ENCODE results near the gene MRPS18C.
"Not testable (repeated sequence)": the region's sequence is repeated elsewhere in the genome, so short reads cannot be mapped to it uniquely, and the experiment has no call there.

MRPS18C gene

GRCh38 chr4:83456184-83456501 lies 285 bp downstream of the MRPS18C start:
- Histone ChIP-seq H3K4me1 (ENCODE audit: control insufficient read depth, insufficient read depth, low read length) (peaks cover 7% of the 10 kb centered on the region), H3K27me3 (ENCODE audit: control insufficient read depth, insufficient read depth, low read length) (no peaks in the 10 kb centered on the region), H3K9me3 (ENCODE audit: control insufficient read depth, insufficient read depth, low read length) (no peaks in the 10 kb centered on the region), H3K4me3 (ENCODE audit: low read depth, low read length) (peak overlapping the region; percentile 98), H3K9ac (ENCODE audit: low read depth, low read length) (peak overlapping the region; percentile 89), H3K36me3 (ENCODE audit: control insufficient read depth, insufficient read depth, low read length) (no peaks in the 10 kb centered on the region)

GRCh38 chr4:83473423-83473822 lies 17.6 kb downstream of the MRPS18C start:
- H3K4me3 ChIP-seq (ENCODE audit: low read depth, low read length), result no peak overlapping the region
- H3K36me3 ChIP-seq (ENCODE audit: control insufficient read depth, insufficient read depth, low read length), result no peaks in the 10 kb centered on the region
- H3K9ac ChIP-seq (ENCODE audit: low read depth, low read length), result no peak overlapping the region

GRCh38 chr4:83473966-83474365 lies 18.1 kb downstream of the MRPS18C start:
- Histone ChIP-seq H3K9ac (ENCODE audit: low read depth, low read length) (no peak overlapping the region), H3K4me1 (ENCODE audit: control insufficient read depth, insufficient read depth, low read length) (no peaks in the 10 kb centered on the region), H3K27me3 (ENCODE audit: control insufficient read depth, insufficient read depth, low read length) (no peaks in the 10 kb centered on the region), H3K4me3 (ENCODE audit: low read depth, low read length) (no peak overlapping the region), H3K36me3 (ENCODE audit: control insufficient read depth, insufficient read depth, low read length) (no peaks in the 10 kb centered on the region), H3K9me3 (ENCODE audit: control insufficient read depth, insufficient read depth, low read length) (no peaks in the 10 kb centered on the region)

More at GRCh38 chr4:83473423-83473822, 17.6 kb downstream of the MRPS18C start:
- H3K4me1 ChIP-seq (ENCODE audit: control insufficient read depth, insufficient read depth, low read length), result no peaks in the 10 kb centered on the region
- H3K9me3 ChIP-seq (ENCODE audit: control insufficient read depth, insufficient read depth, low read length), result no peaks in the 10 kb centered on the region
- H3K27me3 ChIP-seq (ENCODE audit: control insufficient read depth, insufficient read depth, low read length), result no peaks in the 10 kb centered on the region

- no peaks in the 10 kb centered on the region for H3K9me3 ChIP-seq (ENCODE audit: control insufficient read depth, insufficient read depth, low read length)
- H3K9ac ChIP-seq (ENCODE audit: low read depth, low read length), result no peak within 1 kb of the TSS
- peak within 1 kb of the TSS; percentile 73 for H3K4me3 ChIP-seq (ENCODE audit: low read depth, low read length)
- H3K4me1 ChIP-seq (ENCODE audit: control insufficient read depth, insufficient read depth, low read length), result peaks cover 4% of the 10 kb centered on the region
- H3K27me3 ChIP-seq (ENCODE audit: control insufficient read depth, insufficient read depth, low read length), result peaks cover 6% of the 10 kb centered on the region
- H3K36me3 ChIP-seq (ENCODE audit: control insufficient read depth, insufficient read depth, low read length), result no peaks in the 10 kb centered on the region
Observed at GRCh38 chr4:83484500-83485461, 28.9 kb downstream of the MRPS18C start, which contains the start of gene ABRAXAS1. Gene ABRAXAS1, minus strand, starts transcription at chr4:83485100. Its CDS starts 28 bp downstream, at chr4:83485072.

- Histone ChIP-seq H3K36me3 (ENCODE audit: control insufficient read depth, insufficient read depth, low read length) (no peaks in the 10 kb centered on the region), H3K9ac (ENCODE audit: low read depth, low read length) (no peak overlapping the region), H3K4me3 (ENCODE audit: low read depth, low read length) (no peak overlapping the region), H3K9me3 (ENCODE audit: control insufficient read depth, insufficient read depth, low read length) (no peaks in the 10 kb centered on the region), H3K27me3 (ENCODE audit: control insufficient read depth, insufficient read depth, low read length) (peaks cover 6% of the 10 kb centered on the region), H3K4me1 (ENCODE audit: control insufficient read depth, insufficient read depth, low read length) (peaks cover 4% of the 10 kb centered on the region)
Observed at GRCh38 chr4:83486457-83487129, 30.7 kb downstream of the MRPS18C start.

- peaks cover 4% of the 10 kb centered on the region for H3K4me1 ChIP-seq (ENCODE audit: control insufficient read depth, insufficient read depth, low read length)
- H3K4me3 ChIP-seq (ENCODE audit: low read depth, low read length), result no peak overlapping the region
- H3K27me3 ChIP-seq (ENCODE audit: control insufficient read depth, insufficient read depth, low read length), result no peaks in the 10 kb centered on the region
- H3K9me3 ChIP-seq (ENCODE audit: control insufficient read depth, insufficient read depth, low read length), result no peaks in the 10 kb centered on the region
- H3K36me3 ChIP-seq (ENCODE audit: control insufficient read depth, insufficient read depth, low read length), result no peaks in the 10 kb centered on the region
- H3K9ac ChIP-seq (ENCODE audit: low read depth, low read length), result no peak overlapping the region
Observed at GRCh38 chr4:83489711-83490326, 34.0 kb downstream of the MRPS18C start.

- no peaks in the 10 kb centered on the region for H3K9me3 ChIP-seq (ENCODE audit: control insufficient read depth, insufficient read depth, low read length)
- H3K36me3 ChIP-seq (ENCODE audit: control insufficient read depth, insufficient read depth, low read length), result no peaks in the 10 kb centered on the region
- H3K4me3 ChIP-seq (ENCODE audit: low read depth, low read length), result no peak overlapping the region
- no peak overlapping the region for H3K9ac ChIP-seq (ENCODE audit: low read depth, low read length)
- no peaks in the 10 kb centered on the region for H3K4me1 ChIP-seq (ENCODE audit: control insufficient read depth, insufficient read depth, low read length)
- no peaks in the 10 kb centered on the region for H3K27me3 ChIP-seq (ENCODE audit: control insufficient read depth, insufficient read depth, low read length)
Observed at GRCh38 chr4:83490876-83491450, 35.1 kb downstream of the MRPS18C start.

- not testable (repeated sequence) for H3K36me3 ChIP-seq (ENCODE audit: control insufficient read depth, insufficient read depth, low read length)
Observed at GRCh38 chr4:83496085-83496917, 40.4 kb downstream of the MRPS18C start.

GRCh38 chr4:83498187-83498586 lies 42.3 kb downstream of the MRPS18C start:
- H3K9ac ChIP-seq (ENCODE audit: low read depth, low read length), result no peak overlapping the region
- no peaks in the 10 kb centered on the region for H3K4me1 ChIP-seq (ENCODE audit: control insufficient read depth, insufficient read depth, low read length)
- no peak overlapping the region for H3K4me3 ChIP-seq (ENCODE audit: low read depth, low read length)
- H3K9me3 ChIP-seq (ENCODE audit: control insufficient read depth, insufficient read depth, low read length), result no peaks in the 10 kb centered on the region
- no peaks in the 10 kb centered on the region for H3K36me3 ChIP-seq (ENCODE audit: control insufficient read depth, insufficient read depth, low read length)
- H3K27me3 ChIP-seq (ENCODE audit: control insufficient read depth, insufficient read depth, low read length), result no peaks in the 10 kb centered on the region

More at GRCh38 chr4:83496085-83496917, 40.4 kb downstream of the MRPS18C start:
- H3K4me1 ChIP-seq (ENCODE audit: control insufficient read depth, insufficient read depth, low read length); H3K4me3 ChIP-seq (ENCODE audit: low read depth, low read length); H3K9me3 ChIP-seq (ENCODE audit: control insufficient read depth, insufficient read depth, low read length); H3K9ac ChIP-seq (ENCODE audit: low read depth, low read length); H3K27me3 ChIP-seq (ENCODE audit: control insufficient read depth, insufficient read depth, low read length): not testable (repeated sequence)

- H3K9ac ChIP-seq (ENCODE audit: low read depth, low read length); H3K36me3 ChIP-seq (ENCODE audit: control insufficient read depth, insufficient read depth, low read length); H3K27me3 ChIP-seq (ENCODE audit: control insufficient read depth, insufficient read depth, low read length); H3K9me3 ChIP-seq (ENCODE audit: control insufficient read depth, insufficient read depth, low read length); H3K4me3 ChIP-seq (ENCODE audit: low read depth, low read length); H3K4me1 ChIP-seq (ENCODE audit: control insufficient read depth, insufficient read depth, low read length): not testable (repeated sequence)
Observed at GRCh38 chr4:83501671-83502070, 45.8 kb downstream of the MRPS18C start.

- Histone ChIP-seq H3K4me3 (ENCODE audit: low read depth, low read length) (no peak overlapping the region), H3K9me3 (ENCODE audit: control insufficient read depth, insufficient read depth, low read length) (no peaks in the 10 kb centered on the region), H3K4me1 (ENCODE audit: control insufficient read depth, insufficient read depth, low read length) (no peaks in the 10 kb centered on the region), H3K9ac (ENCODE audit: low read depth, low read length) (no peak overlapping the region), H3K27me3 (ENCODE audit: control insufficient read depth, insufficient read depth, low read length) (no peaks in the 10 kb centered on the region), H3K36me3 (ENCODE audit: control insufficient read depth, insufficient read depth, low read length) (no peaks in the 10 kb centered on the region)
Observed at GRCh38 chr4:83503974-83504373, 48.1 kb downstream of the MRPS18C start.
